OCI-M2 (cell line): ENCODE data around the gene UVRAG.

ENCODE experiments used
- DNase-seq: peaks from one replicate; lab custom pipeline; 2025; ENCODE audit not compliant: unreplicated experiment; lab: John Stamatoyannopoulos, UW

UVRAG gene

DNA sequence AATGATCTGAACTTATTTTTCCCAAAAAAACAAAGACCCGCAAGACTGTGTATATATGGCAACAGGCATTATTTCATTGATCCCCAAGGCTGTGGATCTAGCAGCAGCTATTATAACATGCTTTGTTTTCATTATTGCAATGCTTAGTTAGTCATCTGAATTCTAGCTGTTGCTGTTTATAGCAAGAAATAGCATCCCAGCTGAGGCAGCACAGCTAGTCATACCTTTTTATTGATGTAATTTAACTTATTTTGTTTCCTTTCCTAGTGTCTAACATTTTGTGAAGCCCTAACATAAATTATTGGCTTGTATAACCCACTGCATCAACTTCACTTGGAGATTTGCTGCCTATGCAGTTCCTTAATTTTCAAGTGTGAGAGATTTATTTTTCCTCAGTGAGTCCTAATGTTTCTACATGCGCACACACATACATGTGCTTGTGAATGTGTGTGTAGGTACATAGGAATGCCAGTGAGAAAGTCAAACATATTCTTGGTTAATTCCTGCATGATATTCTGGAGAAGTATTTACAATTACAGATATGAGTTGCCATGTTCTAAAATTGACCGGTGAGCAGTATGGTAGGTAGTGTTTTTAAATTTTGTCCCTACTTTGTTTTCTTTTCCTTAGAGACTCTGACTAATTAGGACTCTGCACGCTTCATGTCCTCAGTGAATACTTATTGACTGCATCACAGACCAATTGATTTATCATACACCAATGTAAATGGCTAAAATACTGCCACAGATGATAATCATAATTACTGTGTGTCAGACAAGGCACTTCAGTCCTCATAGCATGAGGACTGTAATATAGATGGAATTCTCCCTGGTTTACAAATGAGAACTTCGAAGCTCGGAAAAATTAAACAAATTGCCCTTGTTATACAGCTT, 272.0 kb downstream of the UVRAG start:
- DNase-seq: no peak

- DNase-seq: no peak
Measured at GRCh38 chr11:76087749-76088148, 272.7 kb downstream of the UVRAG start.

GRCh38 chr11:76088511-76088910, 273.5 kb downstream of the UVRAG start:
- DNase-seq: no peak

GRCh38 chr11:76090174-76090573, 275.2 kb downstream of the UVRAG start:
- no peak for DNase-seq

- DNase-seq: no peak
Measured at GRCh38 chr11:76090821-76091220, 275.8 kb downstream of the UVRAG start.

- DNase-seq: no peak
Measured at GRCh38 chr11:76094740-76095139, 279.7 kb downstream of the UVRAG start.

DNA sequence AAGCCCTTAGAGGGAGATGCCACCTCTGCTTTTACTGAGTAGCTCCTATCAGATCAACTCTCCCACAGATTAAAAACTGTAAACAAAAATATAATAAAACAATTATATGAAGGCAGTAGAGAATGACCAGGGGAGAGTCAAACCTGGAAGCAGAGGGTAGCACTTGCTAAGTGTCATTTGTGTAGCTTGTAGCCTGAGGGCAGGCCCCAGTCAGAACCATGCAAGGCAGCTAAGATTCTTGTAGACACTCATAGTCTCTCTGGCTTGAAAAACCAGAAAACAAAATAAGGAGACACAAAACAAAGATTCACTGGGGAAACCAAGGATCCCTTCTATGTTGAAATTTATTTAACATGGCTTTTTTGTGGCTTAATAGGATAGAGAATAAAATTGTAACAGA, 280.9 kb downstream of the UVRAG start:
- DNase-seq: no peak

DNA sequence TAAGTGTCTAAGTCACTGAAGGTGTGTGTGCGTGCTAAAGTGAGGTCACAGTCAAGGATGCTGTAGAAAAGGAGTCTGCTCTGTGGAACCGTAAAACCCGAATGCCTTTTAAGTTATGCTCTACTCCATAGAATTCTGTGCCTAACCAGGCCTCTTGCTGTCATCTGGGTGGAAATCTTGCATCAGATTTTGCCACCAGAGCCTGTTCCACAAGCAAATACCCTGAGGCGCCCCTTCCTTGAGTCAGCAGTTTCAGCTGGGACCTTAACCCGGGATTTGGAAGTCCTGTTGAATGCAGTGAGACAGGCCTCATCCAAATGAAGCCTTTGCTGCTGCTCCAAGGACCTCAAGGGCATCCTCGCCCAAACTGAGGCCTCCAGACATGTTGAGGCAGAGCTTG, 281.5 kb downstream of the UVRAG start:
- no peak for DNase-seq

- DNase-seq: no peak
Measured at GRCh38 chr11:76102802-76103201, 287.8 kb downstream of the UVRAG start.

DNA sequence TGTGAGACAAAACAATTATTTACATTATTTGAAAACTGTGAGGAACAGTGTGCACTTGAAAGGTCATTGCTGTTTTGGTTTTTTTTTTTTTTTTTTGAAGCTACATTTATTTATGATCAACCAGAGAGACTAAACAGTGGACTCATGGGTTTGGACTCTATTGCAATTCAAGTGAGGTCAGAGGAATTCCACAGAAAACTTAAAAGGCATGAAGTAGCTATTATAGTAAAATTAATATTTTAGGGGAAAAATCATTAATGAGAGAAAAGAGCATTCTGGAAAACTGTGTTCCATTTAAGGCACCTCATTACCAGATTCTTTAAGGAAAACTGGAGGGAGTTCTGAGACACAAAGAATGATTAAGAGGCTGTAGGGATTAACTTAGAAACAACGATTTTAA, 288.4 kb downstream of the UVRAG start:
- DNase-seq: no peak

DNA sequence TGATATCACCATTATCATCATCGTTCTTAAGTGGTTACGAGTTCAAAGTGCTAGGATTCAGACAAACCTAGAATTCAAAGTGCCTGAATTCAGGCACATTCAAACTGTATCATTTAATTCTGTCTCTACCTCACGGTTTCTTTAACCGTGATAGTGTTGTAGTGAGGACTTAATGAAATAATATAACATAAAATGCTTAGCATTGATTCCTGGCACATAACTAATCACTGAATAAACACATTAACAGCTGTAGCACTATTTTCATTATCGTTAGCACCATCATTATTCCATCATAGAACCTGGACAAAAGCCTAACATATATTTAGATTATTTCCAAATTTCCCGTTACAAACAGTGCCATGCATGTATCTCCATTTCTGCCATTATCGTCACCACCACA, 289.3 kb downstream of the UVRAG start:
- no peak for DNase-seq

- no peak for DNase-seq
Measured at GRCh38 chr11:76105637-76106036, 290.6 kb downstream of the UVRAG start.

DNA sequence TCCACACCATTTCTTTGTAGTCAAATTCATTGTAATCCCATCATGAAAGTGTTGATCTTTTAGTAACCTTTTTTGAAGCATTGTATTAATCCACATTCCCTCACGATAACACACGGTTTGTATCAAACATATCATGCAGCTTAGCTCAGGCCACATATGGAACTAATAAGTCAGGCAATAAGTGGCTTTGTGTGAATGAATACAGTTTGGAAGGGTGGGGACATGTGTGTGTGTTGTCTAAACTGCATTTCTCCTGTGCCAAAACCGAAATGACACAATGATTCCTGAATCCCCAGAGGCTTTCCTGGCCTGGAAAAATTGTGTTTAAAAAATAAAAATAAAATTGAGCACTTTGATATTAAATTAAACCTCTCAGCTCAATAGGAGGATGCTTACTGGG, 293.0 kb downstream of the UVRAG start:
- DNase-seq: no peak

DNA sequence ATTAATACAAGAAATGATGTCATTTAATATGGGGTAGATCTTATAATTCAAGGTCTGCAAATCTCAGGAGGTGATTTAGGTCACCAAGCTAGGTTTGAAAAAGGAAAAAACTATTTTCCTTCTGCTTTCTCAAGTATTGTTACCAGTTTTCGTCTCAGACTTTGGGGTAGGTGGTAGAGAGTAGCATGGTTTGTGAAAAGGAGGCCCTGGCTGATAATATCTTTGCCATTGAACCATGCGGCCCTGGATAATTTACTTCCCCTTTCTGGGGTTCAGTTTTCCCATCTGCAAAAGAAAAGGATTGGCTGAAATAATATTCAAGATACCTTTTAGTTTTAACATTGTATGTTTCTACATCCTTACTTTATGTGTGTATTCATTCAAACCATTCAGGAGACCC, 299.2 kb downstream of the UVRAG start:
- DNase-seq: no peak

DNA sequence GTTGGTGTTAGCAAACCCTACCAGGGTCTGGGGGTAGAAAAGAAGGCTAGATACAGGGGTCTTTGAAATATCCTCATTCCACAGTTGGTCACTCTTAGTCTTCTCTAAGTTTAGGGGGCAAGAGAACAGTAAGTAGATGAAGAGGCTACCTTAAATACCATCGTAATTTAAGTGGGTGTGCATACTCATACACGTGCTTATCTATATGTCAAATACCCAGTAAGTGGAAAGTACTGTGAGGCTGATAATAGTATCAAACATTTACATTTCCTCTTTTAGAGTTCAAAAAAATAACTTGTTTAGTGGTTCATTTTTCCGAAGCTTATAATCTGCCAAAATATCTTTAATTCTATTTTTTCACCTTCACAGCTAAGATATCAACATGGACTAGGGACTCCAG, 300.5 kb downstream of the UVRAG start:
- no peak for DNase-seq

GRCh38 chr11:76119032-76119431, 304.0 kb downstream of the UVRAG start:
- no peak for DNase-seq

DNA sequence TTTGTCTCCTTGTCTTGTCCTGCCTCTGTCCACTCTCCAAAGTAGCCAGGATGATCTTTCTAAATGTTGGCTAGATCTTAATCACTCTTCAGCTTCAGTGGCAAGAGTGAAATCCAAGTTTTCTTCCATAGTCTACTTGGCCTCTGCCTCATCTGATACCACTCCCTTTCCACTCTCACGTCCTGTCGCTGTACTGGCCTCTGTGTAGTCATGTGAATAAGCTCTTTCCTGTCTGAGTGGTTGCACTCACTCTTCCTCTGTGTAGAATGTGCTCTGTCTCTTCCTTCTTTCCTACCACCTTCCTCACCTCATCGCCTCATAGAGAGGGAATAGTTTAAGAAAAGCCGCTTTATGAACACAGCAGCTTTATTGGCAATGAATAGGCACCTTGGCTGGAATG, 304.8 kb downstream of the UVRAG start:
- DNase-seq: no peak

- no peak for DNase-seq
Measured at GRCh38 chr11:76120513-76121101, 305.6 kb downstream of the UVRAG start.

GRCh38 chr11:76123248-76123647, 308.2 kb downstream of the UVRAG start:
- no peak for DNase-seq

GRCh38 chr11:76124905-76125770, 310.1 kb downstream of the UVRAG start:
- DNase-seq: no peak

DNA sequence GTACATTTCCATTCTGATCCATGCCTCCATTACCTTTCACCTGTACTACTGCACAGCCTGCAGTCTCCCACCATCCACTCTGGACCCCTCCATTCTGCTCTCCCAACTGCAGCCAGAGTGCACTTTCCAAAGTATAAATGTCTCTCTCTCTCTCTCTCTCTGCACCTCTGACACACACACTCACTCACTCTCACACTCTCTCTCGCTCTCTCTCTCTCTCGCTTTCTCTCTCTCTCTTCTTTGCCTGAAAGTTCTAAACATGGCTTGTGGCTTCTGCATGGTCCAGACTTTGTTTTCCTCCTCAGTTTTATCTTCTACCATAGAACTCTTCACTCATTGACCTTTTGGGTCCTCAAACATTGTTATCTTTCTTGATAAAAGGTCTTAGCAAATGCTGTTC, 314.7 kb downstream of the UVRAG start:
- no peak for DNase-seq

DNA sequence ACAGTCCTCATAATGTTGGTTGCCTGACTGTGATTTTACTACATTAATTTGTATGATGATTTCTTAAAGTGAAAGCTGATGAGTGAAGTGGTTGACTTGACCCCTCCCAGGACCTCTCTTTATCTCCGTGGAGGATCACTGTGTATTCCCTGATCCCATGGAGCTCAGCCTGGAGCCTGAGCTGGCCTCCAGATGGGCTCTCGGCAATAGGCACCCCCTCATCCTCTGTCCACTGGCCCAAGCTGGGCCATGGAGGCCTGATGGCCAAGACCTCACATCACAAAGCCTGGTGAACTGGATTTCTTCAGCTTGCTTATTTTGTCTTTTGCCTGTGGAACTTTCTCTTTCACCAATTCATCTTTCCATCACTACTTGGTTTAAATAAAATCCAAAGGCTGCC, 316.1 kb downstream of the UVRAG start:
- DNase-seq: no peak
